Lower leg skin (tissue), 3 donors: ENCODE results near the gene MBD5.

ENCODE experiments used
- CTCF ChIP-seq, 3 donors: fragments of 450-650 bp; IDR thresholded peaks; one replicate each; pipeline ENCODE4 v1.5.1; 2016; ENCODE audit warnings: antibody characterized with exemption in 3 of 3, mild to moderate bottlenecking in 3 of 3, moderate library complexity in 2 of 3
- POLR2A ChIP-seq, 2 donors: fragments of 450-650 bp; IDR thresholded peaks; one replicate each; pipeline ENCODE4 v1.6.1; 2016 to 2017; ENCODE audit warnings: antibody characterized with exemption in 2 of 2, mild to moderate bottlenecking in 1 of 2, moderate library complexity in 1 of 2

GRCh38 chr2:148049284-148049683, 28.4 kb downstream of the MBD5 start:
- TF ChIP-seq CTCF (IDR thresholded peaks at IDR 0.05) (no peak), POLR2A (IDR thresholded peaks at IDR 0.05) (no peak)
